Measurements from ENCODE around the gene C14orf39. TPM values are rescaled to one million over a fixed set of nuclear protein-coding genes. Genes with fewer than 3 reads are reported as not detected.

C14orf39 gene
- total and polyA plus RNA-seq, 4 donors: not detected

GRCh38 chr14:60455875-60456274 lies 30.0 kb downstream of the C14orf39 start:
- 47% methylated on average over 4 of the region's 4 CpGs for WGBS

DNA sequence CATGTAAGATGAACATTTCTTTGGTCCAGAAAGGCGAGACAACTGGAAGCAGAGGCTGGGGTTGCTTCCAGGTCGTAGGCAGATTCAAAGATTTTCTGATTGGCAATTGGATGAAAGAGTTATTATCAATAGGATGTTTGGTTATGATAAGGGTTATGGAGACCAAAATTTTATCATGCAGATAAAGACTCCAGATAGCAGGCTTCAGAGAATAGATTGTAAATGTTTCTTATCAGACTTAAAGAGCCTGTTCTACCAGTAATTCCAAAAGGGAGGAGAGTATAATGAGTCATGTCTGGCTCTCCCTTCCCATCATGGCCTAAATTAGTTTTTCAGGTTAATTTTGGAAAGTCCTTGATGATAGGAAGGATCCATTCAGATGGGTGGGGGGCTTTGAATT lies 55.6 kb downstream of the C14orf39 start:
- Histone ChIP-seq H3K9ac (ENCODE audit: low read depth in 1 of 2, low read length in 2 of 2) (no peak overlapping the region), H3K36me3 (ENCODE audit: control insufficient read depth in 4 of 4, insufficient read depth in 3 of 4, low read depth in 1 of 4, low read length in 3 of 4) (no peaks in the 10 kb centered on the region), H3K4me1 (ENCODE audit: control insufficient read depth in 4 of 4, insufficient read depth in 4 of 4, low read length in 3 of 4) (no peaks in the 10 kb centered on the region), H3K27ac (ENCODE audit: low read depth in 1 of 2, low read length in 2 of 2) (no peak overlapping the region), H3K9me3 (ENCODE audit: control insufficient read depth in 4 of 4, low read length in 3 of 4) (no peaks in the 10 kb centered on the region), H3K27me3 (ENCODE audit: control insufficient read depth in 4 of 4, insufficient read depth in 4 of 4, low read length in 3 of 4) (no peaks in the 10 kb centered on the region), H3K4me3 (ENCODE audit: low read depth in 1 of 3, low read length in 3 of 3) (no peak overlapping the region)
- no peak for DNase-seq (ENCODE audit: low spot score)
- WGBS: 50% methylated on average over 2 of the region's 2 CpGs
- TF ChIP-seq, protein P1, sequence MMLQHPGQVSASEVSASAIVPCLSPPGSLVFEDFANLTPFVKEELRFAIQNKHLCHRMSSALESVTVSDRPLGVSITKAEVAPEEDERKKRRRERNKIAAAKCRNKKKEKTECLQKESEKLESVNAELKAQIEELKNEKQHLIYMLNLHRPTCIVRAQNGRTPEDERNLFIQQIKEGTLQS (IDR thresholded peaks at IDR 0.05): no peak
- TF ChIP-seq RXRA (IDR thresholded peaks at IDR 0.05): no peak
- no peak for TF ChIP-seq FOXA1 (IDR thresholded peaks at IDR 0.05)
- TF ChIP-seq, protein P2, sequence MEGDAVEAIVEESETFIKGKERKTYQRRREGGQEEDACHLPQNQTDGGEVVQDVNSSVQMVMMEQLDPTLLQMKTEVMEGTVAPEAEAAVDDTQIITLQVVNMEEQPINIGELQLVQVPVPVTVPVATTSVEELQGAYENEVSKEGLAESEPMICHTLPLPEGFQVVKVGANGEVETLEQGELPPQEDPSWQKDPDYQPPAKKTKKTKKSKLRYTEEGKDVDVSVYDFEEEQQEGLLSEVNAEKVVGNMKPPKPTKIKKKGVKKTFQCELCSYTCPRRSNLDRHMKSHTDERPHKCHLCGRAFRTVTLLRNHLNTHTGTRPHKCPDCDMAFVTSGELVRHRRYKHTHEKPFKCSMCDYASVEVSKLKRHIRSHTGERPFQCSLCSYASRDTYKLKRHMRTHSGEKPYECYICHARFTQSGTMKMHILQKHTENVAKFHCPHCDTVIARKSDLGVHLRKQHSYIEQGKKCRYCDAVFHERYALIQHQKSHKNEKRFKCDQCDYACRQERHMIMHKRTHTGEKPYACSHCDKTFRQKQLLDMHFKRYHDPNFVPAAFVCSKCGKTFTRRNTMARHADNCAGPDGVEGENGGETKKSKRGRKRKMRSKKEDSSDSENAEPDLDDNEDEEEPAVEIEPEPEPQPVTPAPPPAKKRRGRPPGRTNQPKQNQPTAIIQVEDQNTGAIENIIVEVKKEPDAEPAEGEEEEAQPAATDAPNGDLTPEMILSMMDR (IDR thresholded peaks at IDR 0.05; ENCODE audit: low read depth, low read length, missing input control): no peak
- no peak for TF ChIP-seq SP1 (IDR thresholded peaks at IDR 0.05)
- no peak for TF ChIP-seq YY1 (IDR thresholded peaks at IDR 0.05)
- no peak for TF ChIP-seq HNF4A (conservative IDR thresholded peaks at IDR 0.05)
- TF ChIP-seq HNF4G (IDR thresholded peaks at IDR 0.05): no peak
- no peak for TF ChIP-seq MAX (IDR thresholded peaks at IDR 0.05)
- TF ChIP-seq GABPA (IDR thresholded peaks at IDR 0.05 in 1 of 2, conservative IDR thresholded peaks at IDR 0.05 in 1 of 2): no peak

More at GRCh38 chr14:60455875-60456274, 30.0 kb downstream of the C14orf39 start:
- TF ChIP-seq NR2F2 (IDR thresholded peaks at IDR 0.05): no peak
- no peak for TF ChIP-seq REST (IDR thresholded peaks at IDR 0.05)
- no peak for TF ChIP-seq MAX (IDR thresholded peaks at IDR 0.05)
- TF ChIP-seq, protein P1 (IDR thresholded peaks at IDR 0.05): no peak
- TF ChIP-seq ZBTB33 (IDR thresholded peaks at IDR 0.05): no peak
- no peak for TF ChIP-seq EGR1 (IDR thresholded peaks at IDR 0.05; ENCODE audit: low read depth in 2 of 2)
- TF ChIP-seq SP1 (IDR thresholded peaks at IDR 0.05): no peak
- TF ChIP-seq RAD21 (IDR thresholded peaks at IDR 0.05): no peak
- TF ChIP-seq HNF4A (conservative IDR thresholded peaks at IDR 0.05): no peak
- no peak for TF ChIP-seq JUND (IDR thresholded peaks at IDR 0.05)
- H3K4me3 ChIP-seq (ENCODE audit: low read depth in 1 of 3, low read length in 3 of 3): no peak overlapping the region
- H3K9ac ChIP-seq (ENCODE audit: low read depth in 1 of 2, low read length in 2 of 2): no peak overlapping the region
- DNase-seq (ENCODE audit: low spot score): no peak
- H3K4me1 ChIP-seq (ENCODE audit: control insufficient read depth in 4 of 4, insufficient read depth in 4 of 4, low read length in 3 of 4): no peaks in the 10 kb centered on the region
- H3K27ac ChIP-seq (ENCODE audit: low read depth in 1 of 2, low read length in 2 of 2): no peak overlapping the region
- no peaks in the 10 kb centered on the region for H3K36me3 ChIP-seq (ENCODE audit: control insufficient read depth in 4 of 4, insufficient read depth in 3 of 4, low read depth in 1 of 4, low read length in 3 of 4)
- H3K9me3 ChIP-seq (ENCODE audit: control insufficient read depth in 4 of 4, low read length in 3 of 4): no peaks in the 10 kb centered on the region
- H3K27me3 ChIP-seq (ENCODE audit: control insufficient read depth in 4 of 4, insufficient read depth in 4 of 4, low read length in 3 of 4): peaks cover 0 to 3% (median 0%) of the 10 kb centered on the region in 4 donors

Measured in liver (tissue), 9 donors.